Activated T-cell treated with anti-CD3 and anti-CD28 coated beads, Interleukin-2, amount 50 U/mL, for 24 hours (primary cell): ENCODE results near the gene SH3BP1.
"Not testable (repeated sequence)": the region's sequence is repeated elsewhere in the genome, so short reads cannot be mapped to it uniquely, and the experiment has no call there.

Experiments used
- DNase-seq: peaks from one replicate; pipeline ENCODE4 v3.0.0-alpha.2; 2020
- H3K27ac Mint-ChIP-seq: 2 replicates; pipeline ENCODE4 v1.8.0; 2020; ENCODE audit warnings: mild to moderate bottlenecking, mixed read lengths
- H3K27me3 Mint-ChIP-seq: 2 replicates; pipeline ENCODE4 v1.8.0; 2020; ENCODE audit warnings: mixed read lengths
- H3K36me3 Mint-ChIP-seq: 2 replicates; pipeline ENCODE4 v1.8.0; 2020; ENCODE audit warnings: low read depth, mixed read lengths
- H3K4me1 Mint-ChIP-seq: 2 replicates; pipeline ENCODE4 v1.8.0; 2020; ENCODE audit warnings: low read depth, mixed read lengths
- H3K4me3 Mint-ChIP-seq: 2 replicates; pipeline ENCODE4 v1.8.0; 2020; ENCODE audit warnings: mild to moderate bottlenecking, moderate library complexity, mixed read lengths
- H3K9me3 Mint-ChIP-seq: 2 replicates; pipeline ENCODE4 v1.8.0; 2020; ENCODE audit warnings: mixed read lengths

The SH3BP1 gene, protein sequence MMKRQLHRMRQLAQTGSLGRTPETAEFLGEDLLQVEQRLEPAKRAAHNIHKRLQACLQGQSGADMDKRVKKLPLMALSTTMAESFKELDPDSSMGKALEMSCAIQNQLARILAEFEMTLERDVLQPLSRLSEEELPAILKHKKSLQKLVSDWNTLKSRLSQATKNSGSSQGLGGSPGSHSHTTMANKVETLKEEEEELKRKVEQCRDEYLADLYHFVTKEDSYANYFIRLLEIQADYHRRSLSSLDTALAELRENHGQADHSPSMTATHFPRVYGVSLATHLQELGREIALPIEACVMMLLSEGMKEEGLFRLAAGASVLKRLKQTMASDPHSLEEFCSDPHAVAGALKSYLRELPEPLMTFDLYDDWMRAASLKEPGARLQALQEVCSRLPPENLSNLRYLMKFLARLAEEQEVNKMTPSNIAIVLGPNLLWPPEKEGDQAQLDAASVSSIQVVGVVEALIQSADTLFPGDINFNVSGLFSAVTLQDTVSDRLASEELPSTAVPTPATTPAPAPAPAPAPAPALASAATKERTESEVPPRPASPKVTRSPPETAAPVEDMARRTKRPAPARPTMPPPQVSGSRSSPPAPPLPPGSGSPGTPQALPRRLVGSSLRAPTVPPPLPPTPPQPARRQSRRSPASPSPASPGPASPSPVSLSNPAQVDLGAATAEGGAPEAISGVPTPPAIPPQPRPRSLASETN

GRCh38 chr22:37639070-37639760 is at the start of gene SH3BP1:
SH3BP1 (plus strand) TSS chr22:37639669; CDS start chr22:37639788, 119 bp downstream.
- Mint-ChIP-seq H3K27ac (peak within 1 kb of the TSS; percentile 97), H3K4me1 (peaks cover 69% of the 10 kb centered on the region), H3K27me3 (no peaks in the 10 kb centered on the region), H3K9me3 (no peaks in the 10 kb centered on the region), H3K4me3 (peak within 1 kb of the TSS; percentile 94), H3K36me3 (peaks cover 36% of the 10 kb centered on the region)
- DNase-seq = peak; percentile 76

- DNase-seq = not testable (repeated sequence)
Measured at GRCh38 chr22:37591081-37591480, 48.4 kb upstream of the SH3BP1 start.

DNA sequence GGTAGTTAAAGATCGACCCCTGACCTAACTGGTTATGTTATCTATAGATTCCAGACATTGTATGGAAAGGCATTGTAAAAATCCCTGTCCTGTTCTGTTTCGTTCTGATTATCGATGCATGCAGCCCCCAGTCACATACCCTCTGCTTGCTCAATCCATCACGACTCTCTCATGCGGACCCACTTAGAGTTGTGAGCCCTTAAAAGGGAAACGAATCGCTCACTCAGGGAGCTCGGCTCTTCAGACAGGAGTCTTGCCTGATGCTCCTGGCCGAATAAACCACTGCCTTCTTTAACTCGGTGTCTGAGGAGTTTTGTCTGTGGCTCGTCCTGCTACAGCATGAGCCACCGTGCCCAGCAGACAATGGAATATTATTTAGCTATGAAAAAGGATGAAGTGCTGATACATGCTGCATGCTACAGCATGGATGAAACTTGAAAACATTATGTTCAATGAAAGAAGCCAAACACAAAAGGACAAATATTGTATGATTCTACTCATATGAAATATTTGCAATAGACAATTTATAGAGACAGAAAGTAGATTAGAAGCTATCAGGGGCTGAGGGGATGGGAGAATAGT is 47.6 kb upstream of the SH3BP1 start:
- Mint-ChIP-seq H3K4me3 (peak overlapping the region; percentile 83), H3K27ac (peak overlapping the region; percentile 83)

More at GRCh38 chr22:37591081-37591480, 48.4 kb upstream of the SH3BP1 start:
- peaks cover 12% of the 10 kb centered on the region for H3K4me1 Mint-ChIP-seq
- not testable (repeated sequence) for H3K27me3 Mint-ChIP-seq, H3K27ac Mint-ChIP-seq, H3K4me3 Mint-ChIP-seq, H3K9me3 Mint-ChIP-seq, H3K36me3 Mint-ChIP-seq

DNA sequence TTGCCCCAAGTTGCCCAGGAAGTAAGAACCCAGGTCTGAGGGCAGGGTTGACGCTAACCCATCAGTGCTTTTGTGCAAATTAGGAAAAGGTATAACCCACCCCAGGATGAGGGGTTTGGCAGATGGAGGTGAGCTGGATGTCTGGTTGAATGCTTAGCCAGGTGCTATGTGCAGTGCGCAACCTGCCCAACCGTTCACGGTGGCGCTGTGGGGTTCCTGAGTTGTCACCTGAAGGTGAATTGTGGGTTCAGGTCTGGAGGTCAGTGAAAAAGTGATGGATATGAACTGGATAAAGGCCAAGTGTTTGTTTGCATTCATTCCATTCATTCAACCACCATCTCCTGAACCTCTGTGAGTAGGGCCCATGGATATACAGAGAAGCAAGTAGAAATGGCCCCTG is 45.2 kb upstream of the SH3BP1 start:
- peaks cover 12% of the 10 kb centered on the region for H3K4me1 Mint-ChIP-seq
- no peak overlapping the region for H3K4me3 Mint-ChIP-seq
- H3K27me3 Mint-ChIP-seq = no peaks in the 10 kb centered on the region
- H3K36me3 Mint-ChIP-seq = no peaks in the 10 kb centered on the region
- no peak for DNase-seq
- no peaks in the 10 kb centered on the region for H3K9me3 Mint-ChIP-seq
- H3K27ac Mint-ChIP-seq = no peak overlapping the region

More for the DNA sequence above, 47.6 kb upstream of the SH3BP1 start:
- Mint-ChIP-seq H3K4me1 (peaks cover 12% of the 10 kb centered on the region), H3K27me3 (no peaks in the 10 kb centered on the region), H3K9me3 (no peaks in the 10 kb centered on the region), H3K36me3 (no peaks in the 10 kb centered on the region)
- no peak for DNase-seq

- no peaks in the 10 kb centered on the region for H3K27me3 Mint-ChIP-seq
- no peak for DNase-seq
- H3K27ac Mint-ChIP-seq = no peak overlapping the region
- H3K9me3 Mint-ChIP-seq = no peaks in the 10 kb centered on the region
- no peak overlapping the region for H3K4me3 Mint-ChIP-seq
- peaks cover 14% of the 10 kb centered on the region for H3K4me1 Mint-ChIP-seq
- no peaks in the 10 kb centered on the region for H3K36me3 Mint-ChIP-seq
Measured at GRCh38 chr22:37599153-37599552, 40.3 kb upstream of the SH3BP1 start.

- H3K9me3 Mint-ChIP-seq = no peaks in the 10 kb centered on the region
- H3K4me1 Mint-ChIP-seq = peaks cover 30% of the 10 kb centered on the region
- no peak overlapping the region for H3K4me3 Mint-ChIP-seq
- H3K27ac Mint-ChIP-seq = peak overlapping the region; percentile 14
- DNase-seq = no peak
- no peaks in the 10 kb centered on the region for H3K36me3 Mint-ChIP-seq
- no peaks in the 10 kb centered on the region for H3K27me3 Mint-ChIP-seq
Measured at GRCh38 chr22:37601203-37601539, 38.3 kb upstream of the SH3BP1 start.

DNA sequence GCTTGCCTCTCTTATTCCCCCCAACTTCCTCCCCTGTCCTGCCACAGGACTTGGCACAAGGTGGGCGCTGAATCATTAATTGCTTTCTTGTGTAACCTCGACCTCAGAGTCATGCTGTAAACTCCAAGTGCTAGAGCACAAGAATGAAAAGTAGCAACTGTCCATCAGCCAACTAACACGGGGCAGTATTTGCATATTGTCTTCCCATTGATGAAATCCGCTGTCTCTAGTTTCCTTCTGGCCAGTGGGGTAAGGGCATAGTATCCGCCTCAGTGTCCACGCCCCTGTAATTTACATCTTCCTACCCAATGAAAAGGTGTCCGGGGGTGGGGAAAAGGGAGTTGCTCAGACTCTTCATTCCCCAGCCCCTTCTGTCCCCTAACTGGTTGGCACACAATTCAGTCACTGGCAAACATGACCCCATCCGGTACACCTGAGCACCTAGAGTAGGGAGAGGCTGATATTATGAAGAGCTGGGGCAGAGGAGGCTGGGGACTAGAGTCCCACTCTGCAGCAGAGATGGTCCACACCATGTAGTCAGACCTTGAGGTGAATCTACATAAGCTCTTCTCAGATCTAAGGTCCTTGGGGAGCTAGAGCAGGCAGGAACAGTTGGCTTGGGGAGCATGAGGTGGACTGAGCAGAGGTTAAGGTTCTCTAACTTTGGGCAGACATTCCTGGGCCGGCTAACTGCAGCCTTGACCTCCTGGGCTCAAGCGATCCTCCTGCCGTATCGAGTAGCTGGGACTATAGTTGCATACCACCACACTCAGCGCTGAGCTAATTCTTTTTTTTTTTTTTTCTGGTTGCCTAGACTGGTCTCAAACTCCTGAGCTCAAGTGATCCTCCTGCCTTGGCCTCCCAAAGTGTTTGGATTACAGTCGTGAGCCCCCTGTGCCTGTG is 37.7 kb upstream of the SH3BP1 start:
- H3K36me3 Mint-ChIP-seq = no peaks in the 10 kb centered on the region
- no peak for DNase-seq
- peaks cover 30% of the 10 kb centered on the region for H3K4me1 Mint-ChIP-seq
- H3K27me3 Mint-ChIP-seq = no peaks in the 10 kb centered on the region
- no peaks in the 10 kb centered on the region for H3K9me3 Mint-ChIP-seq
- H3K4me3 Mint-ChIP-seq = no peak overlapping the region
- H3K27ac Mint-ChIP-seq = peak overlapping the region; percentile 14

DNA sequence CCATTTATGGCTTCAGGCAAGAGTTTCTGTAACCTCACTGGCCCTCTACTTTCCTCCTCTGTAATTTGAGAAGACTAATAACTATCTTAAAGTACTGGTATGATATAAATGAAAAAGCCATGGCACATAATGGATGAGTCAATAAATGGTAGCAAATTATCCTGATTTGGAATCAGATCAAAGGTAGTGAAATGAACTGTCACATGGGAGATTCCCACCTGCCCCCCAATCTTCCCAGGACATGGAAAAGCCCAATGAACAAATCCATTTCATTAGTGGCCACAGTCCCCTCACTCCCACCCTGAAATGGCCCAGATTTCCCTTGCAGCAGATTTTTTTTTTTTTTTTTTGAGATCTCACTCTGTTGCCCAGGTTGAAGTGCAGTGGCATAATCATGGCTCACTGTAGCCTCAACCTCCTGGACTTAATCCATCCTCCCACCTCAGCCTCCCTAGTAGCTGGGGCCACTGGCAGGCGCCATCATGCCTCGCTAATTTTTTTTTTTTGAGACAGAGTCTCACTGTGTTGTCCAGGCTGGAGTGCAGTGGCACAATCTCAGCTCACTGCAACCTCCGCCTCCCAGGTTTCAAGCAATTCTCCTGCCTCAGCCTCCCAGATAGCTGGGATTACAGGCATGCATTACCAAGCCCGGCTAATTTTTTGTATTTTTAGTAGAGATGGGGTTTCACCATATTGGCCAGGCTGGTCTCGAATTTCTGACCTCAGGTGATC is 36.8 kb upstream of the SH3BP1 start:
- not testable (repeated sequence) for H3K27me3 Mint-ChIP-seq, H3K27ac Mint-ChIP-seq, H3K36me3 Mint-ChIP-seq, H3K4me3 Mint-ChIP-seq, DNase-seq, H3K9me3 Mint-ChIP-seq
- peaks cover 39% of the 10 kb centered on the region for H3K4me1 Mint-ChIP-seq

GRCh38 chr22:37604074-37604473 is 35.4 kb upstream of the SH3BP1 start:
- Mint-ChIP-seq H3K4me3 (no peak overlapping the region), H3K36me3 (peaks cover 2% of the 10 kb centered on the region), H3K27ac (no peak overlapping the region), H3K27me3 (no peaks in the 10 kb centered on the region), H3K4me1 (peaks cover 44% of the 10 kb centered on the region), H3K9me3 (no peaks in the 10 kb centered on the region)
- no peak for DNase-seq

DNA sequence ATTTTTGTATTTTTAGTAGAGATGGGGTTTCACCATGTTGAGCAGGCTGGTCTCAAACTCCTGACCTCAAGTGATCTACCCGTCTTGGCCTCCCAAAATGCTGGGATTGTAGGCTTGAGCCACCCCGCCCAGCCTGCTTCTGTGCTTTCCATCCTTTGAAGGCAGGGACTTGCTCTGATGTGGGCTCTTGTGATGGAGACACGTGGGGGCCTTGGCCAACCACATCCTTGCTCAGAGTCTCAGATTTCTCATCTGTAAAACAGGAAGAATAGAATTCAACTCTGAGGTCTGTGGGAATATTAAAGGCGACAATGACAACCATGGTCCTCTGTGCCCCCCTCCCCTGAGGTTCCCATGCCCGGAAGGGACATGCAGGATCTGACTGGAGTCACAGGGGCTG is 34.6 kb upstream of the SH3BP1 start:
- Mint-ChIP-seq H3K27me3 (no peaks in the 10 kb centered on the region), H3K4me1 (peaks cover 49% of the 10 kb centered on the region), H3K9me3 (no peaks in the 10 kb centered on the region), H3K4me3 (no peak overlapping the region), H3K27ac (peak overlapping the region; percentile 69), H3K36me3 (peaks cover 9% of the 10 kb centered on the region)
- DNase-seq = no peak

- peak; percentile 95 for DNase-seq
- Mint-ChIP-seq H3K27me3 (no peaks in the 10 kb centered on the region), H3K36me3 (peaks cover 17% of the 10 kb centered on the region), H3K27ac (peak overlapping the region; percentile 96), H3K4me3 (peak overlapping the region; percentile 62), H3K9me3 (no peaks in the 10 kb centered on the region), H3K4me1 (peaks cover 54% of the 10 kb centered on the region)
Measured at GRCh38 chr22:37607010-37607934, 32.2 kb upstream of the SH3BP1 start.

DNA sequence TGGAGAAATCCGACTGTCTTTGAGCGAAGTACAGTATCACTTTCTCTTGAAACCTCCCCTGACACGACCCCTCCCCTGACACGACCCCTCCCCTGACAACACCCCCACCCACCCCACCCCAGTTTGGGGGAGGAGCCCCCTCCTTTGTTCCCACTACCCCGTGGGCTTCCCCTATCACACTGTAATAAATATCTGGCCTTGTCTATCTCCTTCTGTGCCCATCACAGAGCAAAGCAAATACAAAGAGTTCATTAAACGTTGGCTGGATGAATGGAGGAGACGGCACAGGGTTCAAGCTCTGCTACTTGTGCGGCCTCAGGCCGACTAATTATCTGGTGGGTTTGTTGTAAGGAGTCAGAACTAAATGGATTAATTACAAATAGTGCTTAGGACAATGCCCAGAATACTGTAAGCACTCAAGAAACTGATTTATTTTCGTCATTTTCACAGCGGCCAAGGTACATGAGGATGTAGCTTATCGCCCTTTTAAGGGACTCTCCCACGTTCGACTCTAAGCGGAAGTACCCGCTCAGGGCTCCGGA is 31.5 kb upstream of the SH3BP1 start:
- H3K36me3 Mint-ChIP-seq = peaks cover 21% of the 10 kb centered on the region
- H3K4me3 Mint-ChIP-seq = peak overlapping the region; percentile 99
- peak overlapping the region; percentile 96 for H3K27ac Mint-ChIP-seq
- H3K4me1 Mint-ChIP-seq = peaks cover 54% of the 10 kb centered on the region
- H3K9me3 Mint-ChIP-seq = no peaks in the 10 kb centered on the region
- no peak for DNase-seq
- H3K27me3 Mint-ChIP-seq = no peaks in the 10 kb centered on the region
